GM19193 (cell line): ENCODE results near the gene L3MBTL3.

Experiments
- POLR2A ChIP-seq: IDR thresholded peaks from 4 replicates; pipeline ENCODE4 v1.6.1; 2011; ENCODE audit not compliant: insufficient read depth, insufficient read length; ENCODE audit errors: extremely low read depth

The L3MBTL3 gene

GRCh38 chr6:130018292-130018743 lies at the start of gene L3MBTL3:
TSS of gene L3MBTL3 (plus strand) at chr6:130018581. CDS start at chr6:130042700, 24,119 bp downstream.
- no peak for TF ChIP-seq POLR2A

- TF ChIP-seq POLR2A: no peak
Observed at GRCh38 chr6:129969064-129969463, 49.3 kb upstream of the L3MBTL3 start.

GRCh38 chr6:129976110-129976509 lies 42.3 kb upstream of the L3MBTL3 start:
- no peak for TF ChIP-seq POLR2A

DNA sequence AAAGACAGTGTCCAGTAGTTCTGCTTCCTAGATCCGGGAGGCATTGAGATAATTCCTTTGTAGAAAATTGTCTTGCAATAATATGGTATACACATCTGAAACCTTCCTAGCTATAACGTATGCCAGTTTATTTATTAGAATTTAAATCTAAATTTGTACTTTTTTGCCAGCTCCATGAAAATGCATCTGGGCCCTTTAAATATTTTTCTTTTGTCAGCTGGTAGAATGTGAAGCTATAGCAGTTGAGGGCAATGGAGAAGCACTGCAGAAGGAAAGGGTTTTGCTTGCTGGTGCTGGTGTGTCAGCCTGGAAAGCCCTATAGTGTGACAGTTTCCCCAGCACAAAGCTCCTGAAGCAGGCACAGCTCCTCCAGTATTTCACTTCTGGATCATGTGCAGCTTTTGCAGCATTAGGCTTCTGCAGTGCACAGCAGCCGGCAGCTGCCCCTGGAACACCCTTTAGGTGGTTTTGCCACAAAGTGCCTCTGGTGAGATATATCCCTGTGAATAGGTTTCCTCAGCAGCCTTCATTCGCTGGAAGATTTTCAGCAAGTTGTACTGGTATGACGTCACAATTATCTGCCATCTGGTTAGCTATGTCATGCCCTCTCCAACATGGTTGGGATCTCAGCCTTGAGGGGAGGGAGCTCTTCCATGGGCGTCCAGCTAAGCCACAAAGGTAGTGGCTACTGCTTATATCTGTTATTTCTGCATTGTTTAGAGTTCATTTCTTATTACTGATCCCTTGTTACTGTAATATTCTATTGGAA lies 40.0 kb upstream of the L3MBTL3 start:
- TF ChIP-seq POLR2A: no peak

- TF ChIP-seq POLR2A: no peak
Observed at GRCh38 chr6:129980821-129981220, 37.6 kb upstream of the L3MBTL3 start.

DNA sequence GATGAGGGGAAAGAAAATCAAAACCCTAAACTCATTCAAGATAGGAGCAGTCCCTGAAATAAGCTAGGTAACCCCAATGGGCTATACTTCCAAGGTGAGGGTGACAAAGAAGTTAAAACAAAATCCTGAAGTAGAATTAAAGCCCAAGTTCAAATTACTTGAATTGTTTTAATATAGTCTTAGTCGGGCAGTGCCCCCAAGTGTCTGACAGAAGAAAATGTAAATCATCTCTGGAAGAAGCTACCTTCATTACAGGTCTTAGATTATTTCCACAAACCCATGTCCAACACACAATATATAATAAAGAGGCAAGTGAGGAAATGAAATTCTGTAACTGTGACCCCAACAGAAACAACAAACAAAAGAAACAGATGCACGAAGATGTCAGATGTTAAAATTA lies 36.8 kb upstream of the L3MBTL3 start:
- no peak for TF ChIP-seq POLR2A

GRCh38 chr6:129989396-129989795 lies 29.0 kb upstream of the L3MBTL3 start:
- TF ChIP-seq POLR2A: no peak

GRCh38 chr6:129992881-129993280 lies 25.5 kb upstream of the L3MBTL3 start:
- TF ChIP-seq POLR2A: no peak

GRCh38 chr6:129994410-129994809 lies 24.0 kb upstream of the L3MBTL3 start:
- no peak for TF ChIP-seq POLR2A

DNA sequence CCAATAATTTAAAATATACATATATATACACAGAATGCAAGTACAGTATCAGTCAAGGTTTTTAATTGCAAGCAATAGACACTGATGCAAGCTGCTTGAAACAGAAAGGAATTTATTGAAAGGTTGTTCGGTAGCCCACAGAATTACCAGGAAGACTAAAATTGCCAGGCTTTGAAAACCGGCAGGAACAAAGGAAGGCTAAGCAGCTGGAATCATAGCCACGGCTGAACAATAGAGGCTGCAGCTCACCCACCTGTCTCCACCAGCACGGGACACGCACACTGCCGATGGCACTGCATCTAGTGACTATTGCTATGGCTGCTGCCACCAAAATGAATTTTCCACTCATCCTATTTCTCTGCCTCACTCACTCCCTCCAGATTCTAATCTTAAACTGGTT lies 22.0 kb upstream of the L3MBTL3 start:
- TF ChIP-seq POLR2A: no peak

- no peak for TF ChIP-seq POLR2A
Observed at GRCh38 chr6:130000526-130001421, 17.6 kb upstream of the L3MBTL3 start.

DNA sequence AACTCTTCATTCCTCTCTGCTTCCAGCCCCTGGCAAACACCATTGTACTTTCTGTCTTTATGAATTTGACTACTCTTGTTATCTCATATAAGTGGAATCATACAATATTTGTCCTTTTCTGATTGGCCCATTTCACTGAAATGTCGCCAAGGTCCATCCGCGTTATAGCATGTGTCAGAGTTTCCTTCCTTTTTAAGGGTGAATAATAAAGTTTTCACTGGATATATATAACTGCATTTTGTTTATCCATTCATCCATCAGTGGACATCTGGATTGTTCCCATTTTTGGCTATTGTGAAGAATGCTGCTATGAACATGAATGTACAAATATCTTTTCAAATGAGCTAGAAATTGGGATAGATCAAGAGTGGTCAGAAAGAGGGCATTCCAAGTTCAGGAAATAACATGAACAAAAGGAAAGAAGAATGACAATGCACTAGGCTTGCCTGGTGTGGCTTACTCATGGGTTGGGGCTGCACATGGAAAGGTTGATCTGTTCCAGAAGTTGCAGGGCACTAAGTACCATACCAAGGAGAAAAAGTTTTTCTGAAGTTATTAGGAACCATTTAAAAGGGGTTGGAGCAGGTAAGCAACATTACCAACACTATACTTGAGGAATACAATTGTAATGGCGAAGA lies 10.0 kb upstream of the L3MBTL3 start:
- TF ChIP-seq POLR2A: no peak

DNA sequence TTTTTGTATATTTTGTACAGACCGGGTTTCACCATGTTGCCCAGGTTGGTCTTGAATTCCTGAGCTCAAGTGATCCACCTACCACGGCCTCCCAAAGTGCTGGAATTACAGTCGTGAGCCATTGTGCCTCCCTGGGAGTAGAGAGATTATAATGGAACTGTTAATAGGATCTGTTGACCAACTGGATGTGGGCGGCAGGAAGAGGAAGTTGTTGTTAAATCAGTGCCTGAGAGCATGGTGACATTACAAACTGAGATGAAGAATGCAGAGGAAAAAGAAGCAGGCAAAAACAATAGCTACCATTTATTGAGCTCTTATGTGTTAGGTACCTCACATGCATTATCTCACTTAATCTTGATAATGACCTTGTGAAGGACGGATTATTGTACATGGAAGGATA lies 9.2 kb upstream of the L3MBTL3 start:
- no peak for TF ChIP-seq POLR2A

DNA sequence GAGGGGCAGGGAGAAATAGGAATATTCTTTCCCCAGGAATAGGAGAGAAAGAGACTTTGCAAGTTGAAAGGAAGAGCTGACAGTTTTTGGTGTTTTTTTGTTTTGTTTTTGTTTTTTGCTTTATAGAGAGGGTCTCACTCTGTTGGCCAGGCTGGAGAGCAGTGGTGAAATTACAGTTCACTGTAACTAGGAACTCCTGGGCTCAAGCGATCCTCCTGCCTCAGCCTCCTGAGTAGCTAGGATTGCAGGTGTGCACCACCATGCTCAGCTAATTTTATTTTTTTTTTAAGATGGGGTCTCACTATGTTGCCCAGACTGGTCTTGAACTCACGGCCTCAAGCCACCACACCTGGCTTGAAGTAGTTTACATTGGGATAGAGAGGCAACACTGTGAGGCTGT lies 8.0 kb upstream of the L3MBTL3 start:
- no peak for TF ChIP-seq POLR2A

- no peak for TF ChIP-seq POLR2A
Observed at GRCh38 chr6:130012728-130013127, 5.7 kb upstream of the L3MBTL3 start.
